ENCODE data around the gene RNF113B.

DNA sequence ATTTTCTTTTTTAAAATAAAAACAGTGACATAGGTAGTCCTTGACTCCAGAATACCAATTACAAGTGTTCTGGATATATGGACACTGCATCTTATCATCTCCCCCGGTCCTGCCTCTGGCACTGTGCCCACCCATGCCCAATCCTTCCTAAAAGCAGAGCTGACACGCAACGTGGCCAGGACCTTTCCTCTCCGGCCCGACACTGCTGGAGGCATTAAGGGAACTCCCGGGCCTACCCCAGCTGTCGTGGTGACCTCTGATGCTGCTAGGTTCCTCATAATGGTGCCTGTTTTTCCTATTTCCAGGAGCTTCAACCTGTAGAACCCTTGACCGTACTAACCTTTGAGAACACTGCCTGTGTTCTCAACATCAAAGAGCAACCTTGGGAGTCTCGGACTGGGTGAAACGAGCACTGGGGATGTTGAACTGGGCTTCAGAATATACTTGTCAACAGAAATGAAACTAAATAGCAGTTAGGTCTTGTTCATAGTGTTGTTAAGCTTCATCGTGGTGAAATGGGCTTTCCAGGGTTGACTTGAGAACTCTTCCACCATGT lies 13.9 kb upstream of the RNF113B start:
- TF ChIP-seq POLR2A (IDR thresholded peaks at IDR 0.05) (no peak), CTCF (IDR thresholded peaks at IDR 0.05) (no peak)

Measured in suprapubic skin (tissue), 3 donors.